Esophagus (tissue), 2 donors: ENCODE measurements around the gene KYNU. TPM values are rescaled to one million over a fixed set of nuclear protein-coding genes. Genes with fewer than 3 reads are reported as not detected.

ENCODE experiments used
- H3K27ac ChIP-seq, 2 donors: one replicate each; pipeline ENCODE4 v1.5.1; 2013; ENCODE audit warnings: low read depth in 2 of 2, mild to moderate bottlenecking in 2 of 2, inconsistent platforms in 1 of 2, low read length in 1 of 2, moderate library complexity in 1 of 2
- H3K27me3 ChIP-seq, 2 donors: one replicate each; pipeline ENCODE4 v1.6.1; 2013; ENCODE audit warnings: low read length in 2 of 2, control low read depth in 1 of 2, mild to moderate bottlenecking in 1 of 2; ENCODE audit not compliant: insufficient read depth in 2 of 2, control insufficient read depth in 1 of 2
- H3K36me3 ChIP-seq, 2 donors: one replicate each; pipeline ENCODE4 v1.6.1; 2013; ENCODE audit warnings: low read length in 1 of 2; ENCODE audit not compliant: control insufficient read depth in 2 of 2, insufficient read depth in 2 of 2
- H3K4me1 ChIP-seq, 2 donors: one replicate each; pipeline ENCODE4 v1.6.1; 2013; ENCODE audit warnings: low read length in 1 of 2; ENCODE audit not compliant: control insufficient read depth in 2 of 2, insufficient read depth in 2 of 2
- H3K4me3 ChIP-seq, 2 donors: one replicate each; pipeline ENCODE4 v1.5.1; 2013; ENCODE audit warnings: low read length in 2 of 2, mild to moderate bottlenecking in 2 of 2, low read depth in 1 of 2, moderate library complexity in 1 of 2
- H3K9me3 ChIP-seq, 2 donors: one replicate each; pipeline ENCODE4 v1.6.1; 2013; ENCODE audit warnings: mild to moderate bottlenecking in 2 of 2, low read depth in 1 of 2, low read length in 1 of 2, moderate library complexity in 1 of 2; ENCODE audit not compliant: control insufficient read depth in 2 of 2, insufficient read depth in 1 of 2
- WGBS, 2 donors: extraction: QIAGEN DNeasy Blood & Tissue Kit; methylation state at CpG; one replicate each; pipeline ENCODE4 v1.1.7; 2013; 5-methylcytosine and 5-hydroxymethylcytosine counted together
- polyA plus RNA-seq, 2 donors: library from polyadenylated mRNA; stranded (reverse); fragments of 200-250 nt; gene quantifications; one replicate each; pipeline ENCODE4 v1.2.3, GENCODE V29; 2013
- donor health status: healthy with polysubstance abuse.
- donor health status: Bipolar disorder and iron deficiency.

The KYNU gene
- polyA plus RNA-seq, 2 donors = 2.4 to 2.7 TPM

GRCh38 chr2:142965443-142965842 is 88.0 kb downstream of the KYNU start:
- Histone ChIP-seq H3K27ac (no peak overlapping the region), H3K27me3 (no peaks in the 10 kb centered on the region), H3K4me1 (no peaks in the 10 kb centered on the region), H3K4me3 (no peak overlapping the region), H3K9me3 (no peaks in the 10 kb centered on the region), H3K36me3 (no peaks in the 10 kb centered on the region)
- 71 to 91% methylated on average over 1 of the region's 1 CpG for WGBS, 2 donors

- no peak overlapping the region for H3K4me3 ChIP-seq
- H3K27me3 ChIP-seq = no peaks in the 10 kb centered on the region
- no peaks in the 10 kb centered on the region for H3K9me3 ChIP-seq
- no peaks in the 10 kb centered on the region for H3K4me1 ChIP-seq
- H3K36me3 ChIP-seq = no peaks in the 10 kb centered on the region
- no peak overlapping the region for H3K27ac ChIP-seq
Measured at GRCh38 chr2:142966284-142966683, 88.8 kb downstream of the KYNU start.

GRCh38 chr2:142967060-142967459 is 89.6 kb downstream of the KYNU start:
- Histone ChIP-seq H3K4me1 (no peaks in the 10 kb centered on the region), H3K4me3 (no peak overlapping the region), H3K27ac (no peak overlapping the region), H3K27me3 (no peaks in the 10 kb centered on the region), H3K36me3 (no peaks in the 10 kb centered on the region), H3K9me3 (no peaks in the 10 kb centered on the region)
- 46 to 47% methylated on average over 1 of the region's 1 CpG for WGBS, 2 donors

- Histone ChIP-seq H3K36me3 (no peaks in the 10 kb centered on the region), H3K27ac (peak overlapping the region; percentile 34 to 38), H3K27me3 (no peaks in the 10 kb centered on the region), H3K4me1 (peaks cover 0 to 7% of the 10 kb centered on the region in 2 donors), H3K9me3 (no peaks in the 10 kb centered on the region), H3K4me3 (no peak overlapping the region)
- 49 to 69% methylated on average over 4 of the region's 4 CpGs for WGBS, 2 donors
Measured at GRCh38 chr2:142973160-142973821, 95.8 kb downstream of the KYNU start.

GRCh38 chr2:142973822-142974207 is 96.4 kb downstream of the KYNU start:
- no peaks in the 10 kb centered on the region for H3K9me3 ChIP-seq
- no peaks in the 10 kb centered on the region for H3K27me3 ChIP-seq
- no peak overlapping the region for H3K4me3 ChIP-seq
- H3K27ac ChIP-seq = peak overlapping the region in 1 of 2 donors; percentile 73
- peaks cover 0 to 7% of the 10 kb centered on the region in 2 donors for H3K4me1 ChIP-seq
- H3K36me3 ChIP-seq = no peaks in the 10 kb centered on the region
- 24 to 28% methylated on average over 4 of the region's 4 CpGs for WGBS, 2 donors

- Histone ChIP-seq H3K9me3 (no peaks in the 10 kb centered on the region), H3K36me3 (no peaks in the 10 kb centered on the region), H3K4me3 (no peak overlapping the region), H3K27me3 (no peaks in the 10 kb centered on the region), H3K4me1 (peaks cover 0 to 7% of the 10 kb centered on the region in 2 donors), H3K27ac (peak overlapping the region; percentile 42 to 73)
- 38 to 47% methylated on average over 3 of the region's 3 CpGs for WGBS, 2 donors
Measured at GRCh38 chr2:142974288-142975024, 97.0 kb downstream of the KYNU start.

GRCh38 chr2:142975239-142975638 is 97.8 kb downstream of the KYNU start:
- Histone ChIP-seq H3K9me3 (no peaks in the 10 kb centered on the region), H3K4me1 (peaks cover 0 to 7% of the 10 kb centered on the region in 2 donors), H3K36me3 (no peaks in the 10 kb centered on the region), H3K27me3 (no peaks in the 10 kb centered on the region), H3K27ac (peak overlapping the region in 1 of 2 donors; percentile 32), H3K4me3 (no peak overlapping the region)
- 80 to 84% methylated on average over 1 of the region's 1 CpG for WGBS, 2 donors

- Histone ChIP-seq H3K9me3 (no peaks in the 10 kb centered on the region), H3K36me3 (no peaks in the 10 kb centered on the region), H3K27ac (no peak overlapping the region), H3K4me3 (no peak overlapping the region), H3K4me1 (no peaks in the 10 kb centered on the region), H3K27me3 (no peaks in the 10 kb centered on the region)
Measured at GRCh38 chr2:142980246-142981068, 103.0 kb downstream of the KYNU start.

- no peaks in the 10 kb centered on the region for H3K4me1 ChIP-seq
- no peaks in the 10 kb centered on the region for H3K36me3 ChIP-seq
- WGBS, 2 donors = 0 to 2% methylated on average over 1 of the region's 1 CpG
- no peaks in the 10 kb centered on the region for H3K27me3 ChIP-seq
- no peak overlapping the region for H3K27ac ChIP-seq
- no peak overlapping the region for H3K4me3 ChIP-seq
- H3K9me3 ChIP-seq = no peaks in the 10 kb centered on the region
Measured at GRCh38 chr2:142981069-142981378, 103.6 kb downstream of the KYNU start.
